ENCODE measurements around the gene ZNF778. TPM values are rescaled to one million over a fixed set of nuclear protein-coding genes. Genes with fewer than 3 reads are reported as not detected.

ZNF778 gene
- total and polyA plus RNA-seq, 2 of the 8 experiments (the other 6 are each of a cell fraction or from before 2014, with no cell fraction given), result 9.5 to 21.9 TPM

GRCh38 chr16:89190150-89190958, 27.1 kb upstream of the ZNF778 start:
- POLR2A ChIA-PET (ENCODE audit: partially characterized antibody), result interaction anchor here (0.6 kb wide), 2 partner anchors 140 to 1430 kb away, joined by 3 to 5 read pairs; no protein-coding TSS in a partner anchor
- Histone ChIP-seq H3K9ac (replicated peaks in 1 of 4; ENCODE audit: extremely low read depth in 1 of 4, low read depth in 3 of 4, low read length in 3 of 4) (no peak overlapping the region), H2BK12ac (ENCODE audit: low read depth, low read length) (no peak overlapping the region; the same call in 1 of the 2 replicates), H4K20me1 (replicated peaks in 1 of 2; ENCODE audit: control insufficient read depth in 1 of 2, insufficient read depth in 2 of 2, low read length in 2 of 2) (peaks cover 2 to 6% of the 10 kb centered on the region in 2 experiments), H2BK15ac (ENCODE audit: low read length) (no peak overlapping the region), H2AK5ac (ENCODE audit: low read depth, low read length) (no peak overlapping the region), H3K79me2 (ENCODE audit: control insufficient read depth in 1 of 2, insufficient read depth in 2 of 2, low read length in 2 of 2) (no peaks in the 10 kb centered on the region), H4K91ac (replicated peaks; ENCODE audit: insufficient read length, low read length) (peak overlapping the region; percentile 40), H3K79me1 (ENCODE audit: low read depth, low read length) (no peaks in the 10 kb centered on the region), H4K8ac (ENCODE audit: extremely low read depth, insufficient read depth, low read length) (peak overlapping the region; percentile 2; the same call in 1 of the 2 replicates), H3K18ac (ENCODE audit: extremely low read depth, low read length) (no peak overlapping the region), H3K14ac (ENCODE audit: insufficient read length) (no peak overlapping the region), H2BK20ac (ENCODE audit: low read length) (no peak overlapping the region), H3K4me1 (replicated peaks in 1 of 4; ENCODE audit: control insufficient read depth in 3 of 4, insufficient read depth in 4 of 4, low read length in 3 of 4) (no peaks in the 10 kb centered on the region; a peak in 1 of 7 replicates), H3K4me3 (ENCODE audit: extremely low read depth in 1 of 4, insufficient read depth in 2 of 4, low read depth in 3 of 4, low read length in 4 of 4) (no peak overlapping the region), H3K4me2 (ENCODE audit: insufficient read depth in 1 of 2, low read depth in 2 of 2, low read length in 2 of 2) (no peak overlapping the region; a peak in 1 of 4 replicates), H3K9me3 (ENCODE audit: insufficient read depth in 2 of 2, low read depth in 1 of 2, low read length in 1 of 2) (no peaks in the 10 kb centered on the region; a peak in 1 of 4 replicates), H4K5ac (ENCODE audit: insufficient read length, low read depth, low read length) (no peak overlapping the region), H2BK5ac (ENCODE audit: low read depth, low read length) (no peak overlapping the region), H3K27me3 (replicated peaks in 1 of 4; ENCODE audit: control insufficient read depth in 3 of 4, extremely low read depth in 1 of 4, insufficient read depth in 3 of 4, low read length in 3 of 4) (peaks cover 0 to 9% (median 6%) of the 10 kb centered on the region in 4 experiments; a peak in 6 of 7 replicates), H3K56ac (replicated peaks; ENCODE audit: insufficient read length, low read depth, low read length) (no peak overlapping the region), H3K27ac (ENCODE audit: low read depth, low read length) (no peak overlapping the region), H3K4ac (replicated peaks; ENCODE audit: insufficient read length, low read depth, low read length) (no peak overlapping the region), H3K23me2 (ENCODE audit: low read depth, low read length) (peaks cover 6% of the 10 kb centered on the region; the same call in 1 of the 2 replicates), H2BK120ac (replicated peaks; ENCODE audit: low read depth, low read length) (no peak overlapping the region), H3K23ac (ENCODE audit: insufficient read length) (no peak overlapping the region), H3K36me3 (ENCODE audit: control insufficient read depth in 2 of 4, insufficient read depth in 4 of 4, low read length in 3 of 4) (no peaks in the 10 kb centered on the region), H2AFZ (ENCODE audit: low read length) (no peak overlapping the region)
- DNase-seq (ENCODE audit: low read depth in 1 of 2, low spot score in 2 of 2) (peak in 1 of 2 experiments; percentile 48), FAIRE-seq (no peak)
- CTCF ChIA-PET (ENCODE audit: partially characterized antibody), result interaction anchor here (0.9 to 2.2 kb wide), 4 partner anchors 16 to 427 kb away, joined by 4 to 10 read pairs (median 5); no protein-coding TSS in a partner anchor
- 83% methylated on average over 24 of the region's 28 CpGs; no CpG with 5 or more reads in 1 of the 2 experiments for WGBS, 2 experiments (ENCODE audit: extremely low coverage in 1 of 2, insufficient coverage in 1 of 2, insufficient read length in 1 of 2, insufficient replicate concordance in 2 of 2, low coverage in 1 of 2, low lambda C conversion rate in 2 of 2, missing lambda C conversion rate in 1 of 2)
- no peak for TF ChIP-seq ATF3 (IDR thresholded peaks at IDR 0.05; ENCODE audit: insufficient read depth, low read depth, low read length)
- TF ChIP-seq YY1 (IDR thresholded peaks at IDR 0.05; ENCODE audit: low read depth, low read length), result no peak
- no peak for TF ChIP-seq POLR2A (IDR thresholded peaks at IDR 0.05; ENCODE audit: control extremely low read depth in 1 of 2, low read depth in 2 of 2, low read length in 2 of 2)
- TF ChIP-seq KDM4A (IDR thresholded peaks at IDR 0.05; ENCODE audit: low read depth, low read length, severe bottlenecking), result no peak
- no peak for TF ChIP-seq GABPA (IDR thresholded peaks at IDR 0.05; ENCODE audit: borderline replicate concordance, insufficient read depth, low read length)
- no peak for TF ChIP-seq EGR1 (IDR thresholded peaks at IDR 0.05; ENCODE audit: borderline replicate concordance, low read depth, low read length)
- no peak for TF ChIP-seq HDAC2 (IDR thresholded peaks at IDR 0.05; ENCODE audit: borderline replicate concordance in 1 of 2, low read depth in 2 of 2, low read length in 2 of 2)
- no peak for TF ChIP-seq RBBP5 (IDR thresholded peaks at IDR 0.05; ENCODE audit: borderline replicate concordance, low read depth, low read length)
- no peak for TF ChIP-seq RXRA (IDR thresholded peaks at IDR 0.05; ENCODE audit: insufficient read depth, low read depth, low read length)
- no peak for TF ChIP-seq POLR2AphosphoS5 (IDR thresholded peaks at IDR 0.05; ENCODE audit: low read depth, low read length)
- TF ChIP-seq SUZ12 (IDR thresholded peaks at IDR 0.05; ENCODE audit: low read length), result no peak
